Breast epithelium (tissue), 3 donors: ENCODE measurements around the gene MSX1.

Source experiments
- POLR2A ChIP-seq: fragments of 450-650 bp; IDR thresholded peaks from one replicate; pipeline ENCODE4 v1.6.1; 2016; ENCODE audit warnings: antibody characterized with exemption, mild to moderate bottlenecking, moderate library complexity
- POLR2AphosphoS5 ChIP-seq, 3 donors: sonication (generic); formaldehyde crosslinking; IDR thresholded peaks; one replicate each; pipeline ENCODE4 v1.6.1; 2017; ENCODE audit warnings: antibody characterized with exemption in 3 of 3
- TF ChIP-seq, protein P1 (sequence below), 3 donors: fragments of 450-650 bp; IDR thresholded peaks; one replicate each; pipeline ENCODE4 v1.5.1; 2016 to 2017; ENCODE audit warnings: antibody characterized with exemption in 3 of 3, mild to moderate bottlenecking in 3 of 3, moderate library complexity in 3 of 3

GRCh38 chr4:4865705-4866123, 6.2 kb downstream of the MSX1 start:
- TF ChIP-seq POLR2AphosphoS5 (IDR thresholded peaks at IDR 0.05) (no peak), POLR2A (no peak)
- TF ChIP-seq, protein P1, sequence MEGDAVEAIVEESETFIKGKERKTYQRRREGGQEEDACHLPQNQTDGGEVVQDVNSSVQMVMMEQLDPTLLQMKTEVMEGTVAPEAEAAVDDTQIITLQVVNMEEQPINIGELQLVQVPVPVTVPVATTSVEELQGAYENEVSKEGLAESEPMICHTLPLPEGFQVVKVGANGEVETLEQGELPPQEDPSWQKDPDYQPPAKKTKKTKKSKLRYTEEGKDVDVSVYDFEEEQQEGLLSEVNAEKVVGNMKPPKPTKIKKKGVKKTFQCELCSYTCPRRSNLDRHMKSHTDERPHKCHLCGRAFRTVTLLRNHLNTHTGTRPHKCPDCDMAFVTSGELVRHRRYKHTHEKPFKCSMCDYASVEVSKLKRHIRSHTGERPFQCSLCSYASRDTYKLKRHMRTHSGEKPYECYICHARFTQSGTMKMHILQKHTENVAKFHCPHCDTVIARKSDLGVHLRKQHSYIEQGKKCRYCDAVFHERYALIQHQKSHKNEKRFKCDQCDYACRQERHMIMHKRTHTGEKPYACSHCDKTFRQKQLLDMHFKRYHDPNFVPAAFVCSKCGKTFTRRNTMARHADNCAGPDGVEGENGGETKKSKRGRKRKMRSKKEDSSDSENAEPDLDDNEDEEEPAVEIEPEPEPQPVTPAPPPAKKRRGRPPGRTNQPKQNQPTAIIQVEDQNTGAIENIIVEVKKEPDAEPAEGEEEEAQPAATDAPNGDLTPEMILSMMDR (IDR thresholded peaks at IDR 0.05), result no peak
